T-helper 1 cell treated with Interleukin-12 subunit alpha and Interleukin-12 subunit beta and Interleukin-4 antibody, amounts not matched to agents 30 μg/mL and 1 μg/mL, for 36 hours (primary cell): ENCODE data around the gene ING4.

ENCODE experiments used
- H3K27ac Mint-ChIP-seq: one replicate; pipeline ENCODE4 v1.8.0; 2021; ENCODE audit warnings: mild to moderate bottlenecking, mixed read lengths
- H3K27me3 Mint-ChIP-seq: one replicate; pipeline ENCODE4 v1.8.0; 2021; ENCODE audit warnings: low read depth, mixed read lengths
- H3K36me3 Mint-ChIP-seq: one replicate; pipeline ENCODE4 v1.8.0; 2021; ENCODE audit warnings: low read depth, mixed read lengths
- H3K4me1 Mint-ChIP-seq: one replicate; pipeline ENCODE4 v1.8.0; 2021; ENCODE audit warnings: low read depth, mixed read lengths
- H3K4me3 Mint-ChIP-seq: one replicate; pipeline ENCODE4 v1.8.0; 2021; ENCODE audit warnings: mild to moderate bottlenecking, moderate library complexity, mixed read lengths
- H3K9me3 Mint-ChIP-seq: one replicate; pipeline ENCODE4 v1.8.0; 2021; ENCODE audit warnings: mixed read lengths

Gene ING4

GRCh38 chr12:6694701-6695100, 31.8 kb upstream of the ING4 start:
- H3K4me3 Mint-ChIP-seq: no peak overlapping the region
- H3K36me3 Mint-ChIP-seq: no peaks in the 10 kb centered on the region
- H3K27ac Mint-ChIP-seq: no peak overlapping the region
- H3K4me1 Mint-ChIP-seq: peaks cover 19% of the 10 kb centered on the region
- peaks cover 29% of the 10 kb centered on the region for H3K27me3 Mint-ChIP-seq
- no peaks in the 10 kb centered on the region for H3K9me3 Mint-ChIP-seq

- no peaks in the 10 kb centered on the region for H3K36me3 Mint-ChIP-seq
- H3K27ac Mint-ChIP-seq: no peak overlapping the region
- no peaks in the 10 kb centered on the region for H3K9me3 Mint-ChIP-seq
- peaks cover 12% of the 10 kb centered on the region for H3K4me1 Mint-ChIP-seq
- peaks cover 21% of the 10 kb centered on the region for H3K27me3 Mint-ChIP-seq
- no peak overlapping the region for H3K4me3 Mint-ChIP-seq
These were observed 31.0 kb upstream of the ING4 start for GRCh38 chr12:6693832-6694355.

- no peaks in the 10 kb centered on the region for H3K9me3 Mint-ChIP-seq
- H3K4me1 Mint-ChIP-seq: peaks cover 13% of the 10 kb centered on the region
- peaks cover 4% of the 10 kb centered on the region for H3K36me3 Mint-ChIP-seq
- H3K27ac Mint-ChIP-seq: no peak overlapping the region
- no peak overlapping the region for H3K4me3 Mint-ChIP-seq
- peaks cover 11% of the 10 kb centered on the region for H3K27me3 Mint-ChIP-seq
These were observed 30.0 kb upstream of the ING4 start for GRCh38 chr12:6692888-6693287.

GRCh38 chr12:6691473-6691872, 28.6 kb upstream of the ING4 start:
- Mint-ChIP-seq H3K4me1 (peaks cover 27% of the 10 kb centered on the region), H3K27me3 (no peaks in the 10 kb centered on the region), H3K9me3 (no peaks in the 10 kb centered on the region), H3K27ac (no peak overlapping the region), H3K36me3 (peaks cover 14% of the 10 kb centered on the region), H3K4me3 (peak overlapping the region; percentile 25)

- H3K36me3 Mint-ChIP-seq: peaks cover 27% of the 10 kb centered on the region
- H3K4me3 Mint-ChIP-seq: peak within 1 kb of the TSS; percentile 97
- no peaks in the 10 kb centered on the region for H3K27me3 Mint-ChIP-seq
- H3K4me1 Mint-ChIP-seq: peaks cover 41% of the 10 kb centered on the region
- H3K9me3 Mint-ChIP-seq: no peaks in the 10 kb centered on the region
- H3K27ac Mint-ChIP-seq: peak within 1 kb of the TSS; percentile 93
These were observed 26.3 kb upstream of the ING4 start, which contains the start of gene ZNF384 for GRCh38 chr12:6688999-6689882. TSS of gene ZNF384 (minus strand) at chr12:6689375. CDS start at chr12:6679520, 9,855 bp downstream.

GRCh38 chr12:6688543-6688998, 25.7 kb upstream of the ING4 start:
- H3K4me3 Mint-ChIP-seq: peak overlapping the region; percentile 97
- H3K27ac Mint-ChIP-seq: peak overlapping the region; percentile 93
- H3K9me3 Mint-ChIP-seq: no peaks in the 10 kb centered on the region
- no peaks in the 10 kb centered on the region for H3K27me3 Mint-ChIP-seq
- H3K36me3 Mint-ChIP-seq: peaks cover 27% of the 10 kb centered on the region
- H3K4me1 Mint-ChIP-seq: peaks cover 41% of the 10 kb centered on the region

- Mint-ChIP-seq H3K36me3 (peaks cover 39% of the 10 kb centered on the region), H3K27me3 (no peaks in the 10 kb centered on the region), H3K9me3 (no peaks in the 10 kb centered on the region), H3K27ac (no peak overlapping the region), H3K4me1 (peaks cover 43% of the 10 kb centered on the region), H3K4me3 (no peak overlapping the region)
These were observed 22.9 kb upstream of the ING4 start for GRCh38 chr12:6685814-6686213.

- peaks cover 40% of the 10 kb centered on the region for H3K36me3 Mint-ChIP-seq
- no peaks in the 10 kb centered on the region for H3K27me3 Mint-ChIP-seq
- no peak overlapping the region for H3K4me3 Mint-ChIP-seq
- H3K4me1 Mint-ChIP-seq: peaks cover 39% of the 10 kb centered on the region
- H3K27ac Mint-ChIP-seq: no peak overlapping the region
- no peaks in the 10 kb centered on the region for H3K9me3 Mint-ChIP-seq
These were observed 21.7 kb upstream of the ING4 start for GRCh38 chr12:6684609-6685008.

GRCh38 chr12:6676962-6677361, 14.0 kb upstream of the ING4 start:
- no peaks in the 10 kb centered on the region for H3K27me3 Mint-ChIP-seq
- peaks cover 3% of the 10 kb centered on the region for H3K4me1 Mint-ChIP-seq
- no peak overlapping the region for H3K4me3 Mint-ChIP-seq
- no peak overlapping the region for H3K27ac Mint-ChIP-seq
- H3K9me3 Mint-ChIP-seq: no peaks in the 10 kb centered on the region
- peaks cover 57% of the 10 kb centered on the region for H3K36me3 Mint-ChIP-seq

GRCh38 chr12:6672143-6672542, 9.2 kb upstream of the ING4 start:
- Mint-ChIP-seq H3K27ac (no peak overlapping the region), H3K4me1 (no peaks in the 10 kb centered on the region), H3K27me3 (no peaks in the 10 kb centered on the region), H3K4me3 (no peak overlapping the region), H3K9me3 (no peaks in the 10 kb centered on the region), H3K36me3 (peaks cover 67% of the 10 kb centered on the region)

GRCh38 chr12:6667559-6668210, 4.8 kb upstream of the ING4 start:
- no peaks in the 10 kb centered on the region for H3K27me3 Mint-ChIP-seq
- no peak overlapping the region for H3K4me3 Mint-ChIP-seq
- no peak overlapping the region for H3K27ac Mint-ChIP-seq
- H3K9me3 Mint-ChIP-seq: no peaks in the 10 kb centered on the region
- H3K4me1 Mint-ChIP-seq: peaks cover 8% of the 10 kb centered on the region
- peaks cover 53% of the 10 kb centered on the region for H3K36me3 Mint-ChIP-seq

- Mint-ChIP-seq H3K4me1 (peaks cover 16% of the 10 kb centered on the region), H3K27ac (no peak overlapping the region), H3K27me3 (no peaks in the 10 kb centered on the region), H3K36me3 (peaks cover 40% of the 10 kb centered on the region), H3K4me3 (no peak overlapping the region), H3K9me3 (no peaks in the 10 kb centered on the region)
These were observed 3.3 kb upstream of the ING4 start for GRCh38 chr12:6666211-6666610.

GRCh38 chr12:6664902-6665301, 2.0 kb upstream of the ING4 start:
- peak overlapping the region; percentile 7 for H3K27ac Mint-ChIP-seq

GRCh38 chr12:6662602-6662905, 365 bp downstream of the ING4 start:
- peak overlapping the region; percentile 90 for H3K4me3 Mint-ChIP-seq
- H3K4me1 Mint-ChIP-seq: peaks cover 16% of the 10 kb centered on the region
- H3K27me3 Mint-ChIP-seq: no peaks in the 10 kb centered on the region
- peaks cover 19% of the 10 kb centered on the region for H3K36me3 Mint-ChIP-seq
- H3K27ac Mint-ChIP-seq: peak overlapping the region; percentile 92
- no peaks in the 10 kb centered on the region for H3K9me3 Mint-ChIP-seq

More at GRCh38 chr12:6664902-6665301, 2.0 kb upstream of the ING4 start:
- Mint-ChIP-seq H3K4me3 (no peak overlapping the region), H3K27me3 (no peaks in the 10 kb centered on the region), H3K36me3 (peaks cover 31% of the 10 kb centered on the region), H3K4me1 (peaks cover 16% of the 10 kb centered on the region), H3K9me3 (no peaks in the 10 kb centered on the region)

GRCh38 chr12:6653987-6654386, 8.9 kb downstream of the ING4 start:
- Mint-ChIP-seq H3K4me1 (no peaks in the 10 kb centered on the region), H3K27ac (no peak overlapping the region), H3K36me3 (peaks cover 21% of the 10 kb centered on the region), H3K9me3 (no peaks in the 10 kb centered on the region), H3K4me3 (no peak overlapping the region), H3K27me3 (no peaks in the 10 kb centered on the region)
